Muscle of leg (tissue), 11 donors: ENCODE data around the gene RIOK1. TPM values are rescaled to one million over a fixed set of nuclear protein-coding genes. Genes with fewer than 3 reads are reported as not detected.

Experiments
- DNase-seq: peaks from one replicate; pipeline ENCODE4 v3.0.0; 2013
- H3K27ac ChIP-seq: one replicate; pipeline ENCODE4 v1.5.1; 2013; ENCODE audit warnings: mild to moderate bottlenecking, low read length, control low read depth
- H3K27me3 ChIP-seq: one replicate; pipeline ENCODE4 v1.6.1; 2013; ENCODE audit warnings: low read length; ENCODE audit not compliant: control insufficient read depth, insufficient read depth
- H3K36me3 ChIP-seq: one replicate; pipeline ENCODE4 v1.6.1; 2013; ENCODE audit warnings: low read length; ENCODE audit not compliant: control insufficient read depth, insufficient read depth
- H3K4me1 ChIP-seq: one replicate; pipeline ENCODE4 v1.6.1; 2013; ENCODE audit warnings: low read length; ENCODE audit not compliant: control insufficient read depth, insufficient read depth
- H3K4me3 ChIP-seq: one replicate; pipeline ENCODE4 v1.5.1; 2013; ENCODE audit warnings: low read length, control low read depth
- H3K9me3 ChIP-seq: replicated peaks from 2 replicates; pipeline ENCODE4 v1.6.1; 2013; ENCODE audit warnings: low read depth, low read length; ENCODE audit not compliant: control insufficient read depth
- WGBS: methylation state at CpG from one replicate; pipeline ENCODE4 v1.1.5; 2013; ENCODE audit warnings: missing lambda C conversion rate; ENCODE audit not compliant: insufficient coverage; 5-methylcytosine and 5-hydroxymethylcytosine counted together
- polyA plus RNA-seq, 8 donors: library from polyadenylated mRNA; unstranded; fragments of 120-200 nt; gene quantifications; one replicate each; pipeline versions ENCODE4 v1.2.1 to v1.2.3, GENCODE V29; 2013; ENCODE audit warnings: inconsistent platforms in 1 of 8, low replicate concordance in 1 of 8; ENCODE audit not compliant: insufficient read length in 8 of 8, insufficient read depth in 1 of 8
- total RNA-seq: library from RNA; stranded (reverse); fragments of 120-200 nt; gene quantifications from one replicate; pipeline ENCODE4 v1.2.4, GENCODE V29; 2013

Gene RIOK1
- total and polyA plus RNA-seq, 9 donors: 18.3 to 33.4 (median 24.5) TPM

DNA sequence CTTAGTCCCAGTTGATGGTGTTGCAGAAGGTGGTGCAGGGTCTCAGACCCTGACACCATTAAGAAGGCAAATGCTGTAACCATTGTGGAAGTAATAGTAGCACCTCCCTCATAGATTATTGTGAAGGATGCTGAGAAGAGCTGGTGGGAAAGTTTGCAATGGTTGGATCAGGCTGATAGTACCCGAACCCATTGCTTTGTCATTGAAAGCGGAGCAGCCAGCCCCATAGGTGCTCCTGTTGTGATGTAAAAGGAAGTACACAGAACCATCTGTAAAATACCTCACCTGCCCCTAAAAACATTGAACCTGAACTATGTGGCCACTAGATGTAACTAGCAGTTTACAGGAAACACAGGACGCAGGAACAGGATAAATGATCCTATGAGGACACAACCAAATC lies 31.5 kb downstream of the RIOK1 start:
- H3K4me3 ChIP-seq: no peak overlapping the region
- H3K36me3 ChIP-seq: peaks cover 19% of the 10 kb centered on the region
- no CpG with 5 or more reads among the region's 3 CpGs for WGBS
- no peak overlapping the region for H3K27ac ChIP-seq
- no peaks in the 10 kb centered on the region for H3K9me3 ChIP-seq
- no peaks in the 10 kb centered on the region for H3K4me1 ChIP-seq
- DNase-seq: no peak
- H3K27me3 ChIP-seq: no peaks in the 10 kb centered on the region

DNA sequence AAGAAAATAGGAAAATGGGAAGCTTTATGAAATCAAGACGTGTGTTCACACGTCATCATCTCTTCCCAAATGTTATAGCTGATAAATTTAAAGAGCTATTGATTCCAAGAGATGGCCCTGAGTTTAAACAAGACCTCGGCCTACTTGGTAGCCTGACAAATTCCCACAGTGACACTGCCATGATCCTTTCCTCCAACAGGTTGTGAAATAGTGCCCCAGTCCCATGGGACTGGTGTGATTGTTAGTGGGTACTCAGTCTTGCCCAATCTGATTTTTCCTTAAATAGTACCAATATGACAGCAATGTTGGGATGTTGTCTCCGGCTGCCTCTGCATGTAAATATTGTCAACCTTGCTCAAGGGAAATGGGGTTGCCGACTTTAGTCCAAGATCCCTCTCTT lies 34.5 kb downstream of the RIOK1 start:
- H3K27me3 ChIP-seq: no peaks in the 10 kb centered on the region
- H3K4me3 ChIP-seq: no peak overlapping the region
- DNase-seq: no peak
- H3K9me3 ChIP-seq: no peaks in the 10 kb centered on the region
- no peaks in the 10 kb centered on the region for H3K36me3 ChIP-seq
- 67% methylated on average over 1 of the region's 5 CpGs for WGBS
- H3K27ac ChIP-seq: no peak overlapping the region
- H3K4me1 ChIP-seq: no peaks in the 10 kb centered on the region

- no peaks in the 10 kb centered on the region for H3K4me1 ChIP-seq
- WGBS: 92% methylated on average over 17 of the region's 25 CpGs
- H3K4me3 ChIP-seq: no peak overlapping the region
- H3K36me3 ChIP-seq: no peaks in the 10 kb centered on the region
- H3K9me3 ChIP-seq: no peaks in the 10 kb centered on the region
- peak; percentile 10 for DNase-seq
- H3K27me3 ChIP-seq: no peaks in the 10 kb centered on the region
- H3K27ac ChIP-seq: no peak overlapping the region
Observed at GRCh38 chr6:7424967-7425807, 35.6 kb downstream of the RIOK1 start.

GRCh38 chr6:7425808-7426190 lies 36.2 kb downstream of the RIOK1 start:
- Histone ChIP-seq H3K4me3 (no peak overlapping the region), H3K36me3 (no peaks in the 10 kb centered on the region), H3K9me3 (no peaks in the 10 kb centered on the region), H3K4me1 (no peaks in the 10 kb centered on the region), H3K27ac (no peak overlapping the region), H3K27me3 (no peaks in the 10 kb centered on the region)
- 94% methylated on average over 29 of the region's 39 CpGs for WGBS
- no peak for DNase-seq

GRCh38 chr6:7426447-7427169 lies 37.0 kb downstream of the RIOK1 start:
- 46% methylated on average over 12 of the region's 16 CpGs for WGBS
- no peaks in the 10 kb centered on the region for H3K36me3 ChIP-seq
- H3K9me3 ChIP-seq: no peaks in the 10 kb centered on the region
- H3K27me3 ChIP-seq: no peaks in the 10 kb centered on the region
- H3K4me3 ChIP-seq: no peak overlapping the region
- peak overlapping the region; percentile 13 for H3K27ac ChIP-seq
- no peaks in the 10 kb centered on the region for H3K4me1 ChIP-seq
- no peak for DNase-seq

- Histone ChIP-seq H3K4me3 (no peak overlapping the region), H3K27ac (no peak overlapping the region), H3K9me3 (no peaks in the 10 kb centered on the region), H3K4me1 (peaks cover 7% of the 10 kb centered on the region), H3K36me3 (no peaks in the 10 kb centered on the region), H3K27me3 (no peaks in the 10 kb centered on the region)
- no CpG with 5 or more reads among the region's 8 CpGs for WGBS
- no peak for DNase-seq
Observed at GRCh38 chr6:7431313-7431673, 41.7 kb downstream of the RIOK1 start.

- Histone ChIP-seq H3K27ac (no peak overlapping the region), H3K9me3 (no peaks in the 10 kb centered on the region), H3K27me3 (no peaks in the 10 kb centered on the region), H3K4me1 (peaks cover 7% of the 10 kb centered on the region), H3K36me3 (no peaks in the 10 kb centered on the region), H3K4me3 (no peak overlapping the region)
- 47% methylated on average over 20 of the region's 24 CpGs for WGBS
- peak; percentile 23 for DNase-seq
Observed at GRCh38 chr6:7431674-7432390, 42.2 kb downstream of the RIOK1 start.

GRCh38 chr6:7432391-7433120 lies 42.9 kb downstream of the RIOK1 start:
- no peaks in the 10 kb centered on the region for H3K9me3 ChIP-seq
- DNase-seq: no peak
- no peak overlapping the region for H3K4me3 ChIP-seq
- H3K27ac ChIP-seq: no peak overlapping the region
- WGBS: 55% methylated on average over 12 of the region's 16 CpGs
- peaks cover 7% of the 10 kb centered on the region for H3K4me1 ChIP-seq
- no peaks in the 10 kb centered on the region for H3K27me3 ChIP-seq
- H3K36me3 ChIP-seq: no peaks in the 10 kb centered on the region

DNA sequence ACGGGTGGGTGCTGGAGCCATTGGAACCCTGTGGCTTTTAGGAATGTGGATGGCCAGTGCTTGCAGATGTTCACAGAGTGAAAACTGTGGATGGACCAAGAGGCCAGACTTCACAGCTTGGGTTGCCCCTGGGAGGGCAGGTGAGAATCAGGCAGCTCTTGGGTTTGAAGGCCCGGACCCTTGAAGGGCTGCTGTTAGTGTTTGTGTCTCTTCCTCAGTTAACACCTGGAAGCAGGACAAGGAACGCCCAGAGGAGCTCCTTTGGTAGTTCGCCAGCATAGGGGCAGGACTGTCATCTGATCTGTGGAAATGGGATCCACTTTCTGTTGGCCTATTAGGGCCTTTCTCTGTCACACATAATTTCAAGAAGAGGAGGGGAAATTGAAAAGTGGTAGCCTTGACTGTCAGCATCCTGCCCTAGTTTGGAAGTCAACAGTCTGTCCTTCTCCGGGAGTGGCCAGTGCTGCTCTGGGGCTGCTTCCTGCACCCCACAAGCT lies 43.6 kb downstream of the RIOK1 start:
- no peak overlapping the region for H3K27ac ChIP-seq
- H3K36me3 ChIP-seq: no peaks in the 10 kb centered on the region
- WGBS: 58% methylated on average over 2 of the region's 5 CpGs
- H3K27me3 ChIP-seq: no peaks in the 10 kb centered on the region
- H3K4me3 ChIP-seq: no peak overlapping the region
- H3K4me1 ChIP-seq: peaks cover 7% of the 10 kb centered on the region
- DNase-seq: peak; percentile 9
- H3K9me3 ChIP-seq: no peaks in the 10 kb centered on the region
